HG02798 (cell line): ENCODE results near the gene PDXP.
A peak's percentile ranks its signal among the peaks of the same experiment; 100 is the strongest.
"Not testable (repeated sequence)": the region's sequence is repeated elsewhere in the genome, so short reads cannot be mapped to it uniquely, and the experiment has no call there.

ENCODE experiments used
- ATAC-seq: cut with Tn5 transposase; IDR thresholded peaks from one replicate; pipeline ENCODE4 v1.9.1; 2021; ENCODE audit warnings: mild to moderate bottlenecking; ENCODE audit not compliant: unreplicated experiment, poor library complexity

Gene PDXP

DNA sequence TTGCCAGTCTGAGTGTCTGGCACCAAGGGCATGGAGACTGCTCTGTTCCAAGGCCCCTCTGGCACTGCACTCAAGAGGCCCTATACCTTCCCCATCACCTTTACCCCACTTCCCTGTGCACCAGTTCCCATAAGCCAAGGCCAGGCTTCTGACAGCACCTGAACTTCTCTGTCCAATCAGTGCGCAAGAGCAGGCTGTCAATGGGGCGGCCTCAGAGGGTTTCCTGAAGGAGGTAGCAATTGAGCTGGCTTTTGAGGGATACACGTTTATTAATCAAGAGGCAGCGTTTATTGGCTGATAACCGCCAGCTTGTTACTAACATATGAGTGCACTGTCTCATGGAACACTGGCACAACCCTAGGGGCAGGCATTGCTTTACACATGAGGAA is 17.0 kb upstream of the PDXP start:
- ATAC-seq = no peak

DNA sequence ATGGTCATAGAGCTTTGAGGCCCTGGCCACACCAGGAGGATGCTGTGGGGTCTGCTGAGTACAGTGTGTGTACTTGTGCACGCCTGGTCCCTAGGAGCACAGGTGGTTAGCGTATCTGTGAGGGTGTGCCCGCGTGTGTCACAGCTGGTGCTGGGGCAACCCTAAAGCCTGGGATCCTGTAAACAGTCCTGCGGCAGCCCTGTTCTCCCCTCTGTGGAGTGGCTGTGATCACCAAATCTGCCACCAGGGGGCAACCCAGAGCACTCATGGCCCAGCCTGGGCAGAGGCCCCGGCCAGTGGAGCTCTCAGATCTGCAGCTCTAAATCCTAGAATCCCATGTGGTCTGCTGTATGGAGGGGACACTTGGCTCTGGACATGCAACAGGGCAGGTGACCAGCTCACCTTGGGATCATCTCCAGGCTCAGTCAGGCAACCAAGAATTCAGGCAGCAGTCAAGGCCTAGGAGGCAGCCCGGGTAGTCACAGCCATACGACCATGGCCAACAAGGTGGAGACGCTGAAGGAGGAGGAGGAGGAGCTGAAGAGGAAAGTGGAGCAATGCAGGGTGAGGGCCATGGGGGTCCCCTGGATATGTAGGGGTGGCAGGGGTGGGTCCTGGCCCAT is 15.2 kb upstream of the PDXP start:
- peak; percentile 54 for ATAC-seq

DNA sequence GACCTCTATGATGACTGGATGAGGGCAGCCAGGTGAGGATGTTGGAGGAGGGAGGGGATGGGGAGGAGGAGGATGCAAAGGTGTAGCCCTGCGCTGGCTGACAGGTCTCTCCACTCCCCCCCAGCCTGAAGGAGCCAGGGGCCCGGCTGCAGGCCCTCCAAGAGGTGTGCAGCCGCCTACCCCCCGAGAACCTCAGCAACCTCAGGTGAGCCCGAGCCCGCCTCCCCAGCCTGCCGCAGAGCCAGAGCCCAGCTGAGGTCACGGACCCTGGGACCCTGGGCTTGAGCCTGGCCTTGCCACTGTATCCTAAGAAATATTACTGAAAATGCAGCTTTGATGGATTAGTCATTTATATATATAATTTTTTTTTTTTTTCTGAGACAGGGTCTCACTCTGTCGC is 11.2 kb upstream of the PDXP start:
- ATAC-seq = no peak

DNA sequence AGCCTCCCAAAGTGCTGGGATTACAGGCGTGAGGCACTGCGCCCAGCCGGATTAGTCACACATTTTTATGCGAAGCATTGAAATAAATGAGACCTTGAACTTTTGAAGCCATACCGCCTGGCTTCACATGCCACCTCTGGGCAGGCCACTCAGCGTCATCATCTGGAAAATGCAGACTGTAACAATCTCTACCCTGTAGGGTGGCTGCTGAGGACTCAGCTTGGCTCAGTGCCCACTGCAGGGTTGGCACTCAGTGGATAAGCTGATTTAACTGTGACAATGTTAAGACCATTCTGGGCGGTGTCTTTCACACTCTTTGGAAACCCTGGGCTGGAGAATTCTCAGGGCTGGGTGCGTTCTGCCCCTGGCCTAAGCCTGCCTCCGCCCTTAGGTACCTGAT is 10.6 kb upstream of the PDXP start:
- ATAC-seq = no peak

DNA sequence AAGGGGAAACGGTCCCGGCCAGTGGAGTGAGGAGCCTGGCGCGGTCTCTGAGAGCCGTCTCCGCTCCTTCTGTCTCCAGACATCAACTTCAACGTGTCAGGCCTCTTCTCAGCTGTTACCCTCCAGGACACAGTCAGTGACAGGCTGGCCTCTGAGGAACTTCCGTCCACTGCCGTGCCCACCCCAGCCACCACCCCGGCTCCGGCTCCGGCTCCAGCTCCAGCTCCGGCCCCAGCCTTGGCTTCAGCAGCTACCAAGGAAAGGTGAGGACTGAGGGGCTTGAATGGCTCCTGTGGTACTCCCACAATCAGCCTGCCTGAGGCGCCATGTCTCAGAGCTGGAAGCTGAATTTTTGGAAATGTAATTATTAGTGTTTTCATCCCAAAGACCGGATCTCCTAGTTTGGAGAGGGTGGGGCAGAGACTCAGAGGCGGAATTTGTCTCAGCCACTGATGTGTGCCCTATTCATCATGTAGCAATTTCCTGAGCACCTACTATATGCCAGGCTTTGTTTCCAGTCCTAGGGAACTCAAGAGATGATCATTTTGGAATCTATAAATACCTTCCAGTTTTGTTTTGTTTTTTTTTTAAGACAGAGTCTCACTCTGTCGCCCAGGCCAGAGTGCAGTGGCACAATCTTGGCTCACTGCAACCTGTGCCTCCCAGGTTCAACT is 7.9 kb upstream of the PDXP start:
- ATAC-seq = no peak

DNA sequence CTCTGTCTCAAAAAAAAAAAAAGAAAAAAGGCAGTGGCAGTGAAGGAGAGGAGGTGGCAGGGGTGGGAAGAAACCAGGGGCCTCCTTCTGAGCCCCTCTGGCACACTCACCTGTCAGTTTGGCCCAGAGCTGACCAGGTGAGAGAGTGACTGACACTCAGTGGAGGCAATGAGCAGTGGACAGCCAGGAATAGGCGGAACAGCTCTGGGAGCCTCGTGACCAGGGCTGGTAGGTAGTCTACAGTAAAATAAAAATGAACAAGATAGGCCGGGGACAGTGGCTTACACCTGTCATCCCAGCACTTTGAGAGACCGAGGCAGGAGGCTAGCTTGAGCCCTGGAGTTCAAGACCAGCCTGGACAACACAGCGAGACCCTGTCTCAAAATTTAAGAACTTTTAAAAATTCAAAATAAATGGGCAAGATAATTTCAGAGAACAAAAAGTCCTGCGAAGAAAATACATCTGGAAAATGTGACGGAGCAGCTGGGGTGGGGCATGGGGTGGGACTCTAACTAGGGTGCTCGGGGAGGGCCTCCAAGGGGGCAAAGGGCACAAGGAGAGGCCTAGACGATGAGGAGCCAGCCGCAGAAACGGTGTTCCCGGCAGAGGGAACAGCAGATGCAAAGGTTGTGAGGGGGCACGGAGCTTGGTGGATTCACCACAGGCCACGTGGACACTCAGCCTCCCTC is 3.8 kb upstream of the PDXP start:
- ATAC-seq = no peak

DNA sequence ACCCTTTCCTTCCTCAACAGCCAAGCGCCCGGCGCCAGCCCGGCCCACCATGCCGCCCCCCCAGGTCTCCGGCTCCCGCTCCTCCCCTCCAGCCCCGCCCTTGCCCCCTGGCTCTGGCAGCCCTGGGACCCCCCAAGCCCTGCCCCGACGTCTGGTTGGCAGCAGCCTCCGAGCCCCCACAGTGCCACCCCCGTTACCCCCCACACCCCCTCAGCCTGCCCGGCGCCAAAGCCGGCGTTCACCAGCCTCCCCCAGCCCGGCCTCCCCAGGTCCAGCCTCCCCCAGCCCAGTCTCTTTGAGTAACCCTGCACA is 3.3 kb upstream of the PDXP start:
- no peak for ATAC-seq

DNA sequence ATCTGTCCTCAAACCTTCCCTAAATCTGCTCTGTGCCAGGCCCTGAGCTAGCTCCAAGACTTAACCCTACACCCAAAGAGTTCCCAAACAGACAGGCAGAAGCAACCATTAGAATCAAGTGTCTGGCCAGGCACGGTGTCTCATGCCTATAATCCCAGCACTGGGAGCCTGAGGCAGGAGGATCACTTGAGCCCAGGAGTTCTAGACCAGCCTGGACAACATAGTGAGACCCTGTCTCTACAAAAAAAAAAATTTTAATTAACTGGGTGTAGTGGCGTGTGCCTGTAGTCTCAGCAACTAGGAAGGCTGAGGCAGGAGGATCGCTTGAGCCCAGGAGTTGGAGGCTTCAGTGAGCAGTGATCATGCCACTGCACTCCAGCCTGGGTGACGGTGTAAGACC is 1.9 kb upstream of the PDXP start:
- ATAC-seq = not testable (repeated sequence)

DNA sequence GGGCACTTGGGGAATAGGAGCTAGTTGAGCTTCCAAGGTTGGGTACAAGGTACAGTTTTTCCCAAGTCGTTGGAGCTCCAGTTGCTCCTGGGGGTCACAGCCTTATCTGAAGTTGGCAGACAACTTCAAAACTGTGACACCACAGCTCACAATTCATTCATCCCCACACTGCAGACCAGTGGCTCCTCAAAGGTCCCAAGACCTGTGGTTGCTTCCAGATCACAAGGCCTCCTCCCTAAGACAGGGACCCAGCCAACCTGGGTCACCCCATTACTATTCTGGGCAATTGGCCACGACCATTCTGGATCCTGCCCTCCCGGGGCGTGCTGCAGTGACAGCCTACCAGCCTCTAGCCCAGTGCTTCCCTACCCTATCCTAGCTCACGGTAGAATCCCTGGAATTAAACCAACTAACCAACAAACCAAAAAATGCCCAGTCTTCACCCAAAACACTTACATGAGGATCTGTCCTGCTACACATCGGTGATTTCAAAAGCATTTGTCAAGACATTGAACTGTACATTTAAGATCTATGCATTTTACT is 862 bp upstream of the PDXP start:
- no peak for ATAC-seq

DNA sequence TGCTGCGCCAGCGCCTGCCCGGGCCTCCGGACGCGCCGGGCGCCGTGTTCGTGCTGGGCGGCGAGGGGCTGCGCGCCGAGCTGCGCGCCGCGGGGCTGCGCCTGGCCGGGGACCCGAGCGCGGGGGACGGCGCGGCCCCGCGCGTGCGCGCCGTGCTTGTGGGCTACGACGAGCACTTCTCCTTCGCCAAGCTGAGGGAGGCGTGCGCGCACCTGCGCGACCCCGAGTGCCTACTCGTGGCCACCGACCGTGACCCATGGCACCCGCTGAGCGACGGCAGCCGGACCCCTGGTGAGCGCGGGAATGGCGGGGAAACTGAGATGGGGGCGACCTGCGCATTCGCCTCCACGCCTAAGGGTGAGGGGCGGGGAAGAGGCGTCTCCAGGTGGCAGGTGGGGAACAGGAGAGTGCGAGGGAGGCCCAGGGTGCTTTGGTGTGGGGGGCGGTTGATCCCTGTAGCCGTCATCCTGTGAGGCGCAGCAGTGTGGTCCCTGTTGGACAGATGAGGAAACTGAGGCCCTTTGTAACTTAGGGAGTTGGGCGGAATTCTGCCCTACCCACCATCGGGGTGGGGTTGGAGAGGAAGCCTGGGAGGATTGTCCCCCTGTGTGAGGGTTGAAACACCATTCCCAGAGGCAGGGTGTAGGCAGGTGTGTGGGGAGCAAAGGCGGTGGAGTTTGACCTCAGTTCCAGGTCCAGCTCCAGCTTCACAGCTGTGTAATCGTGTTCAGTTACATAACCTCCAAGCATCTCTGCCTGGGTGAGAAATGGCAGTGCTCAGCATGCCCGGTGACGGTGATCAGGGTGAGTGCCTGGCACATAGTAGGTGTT is 758 bp downstream of the PDXP start:
- ATAC-seq = peak; percentile 12

DNA sequence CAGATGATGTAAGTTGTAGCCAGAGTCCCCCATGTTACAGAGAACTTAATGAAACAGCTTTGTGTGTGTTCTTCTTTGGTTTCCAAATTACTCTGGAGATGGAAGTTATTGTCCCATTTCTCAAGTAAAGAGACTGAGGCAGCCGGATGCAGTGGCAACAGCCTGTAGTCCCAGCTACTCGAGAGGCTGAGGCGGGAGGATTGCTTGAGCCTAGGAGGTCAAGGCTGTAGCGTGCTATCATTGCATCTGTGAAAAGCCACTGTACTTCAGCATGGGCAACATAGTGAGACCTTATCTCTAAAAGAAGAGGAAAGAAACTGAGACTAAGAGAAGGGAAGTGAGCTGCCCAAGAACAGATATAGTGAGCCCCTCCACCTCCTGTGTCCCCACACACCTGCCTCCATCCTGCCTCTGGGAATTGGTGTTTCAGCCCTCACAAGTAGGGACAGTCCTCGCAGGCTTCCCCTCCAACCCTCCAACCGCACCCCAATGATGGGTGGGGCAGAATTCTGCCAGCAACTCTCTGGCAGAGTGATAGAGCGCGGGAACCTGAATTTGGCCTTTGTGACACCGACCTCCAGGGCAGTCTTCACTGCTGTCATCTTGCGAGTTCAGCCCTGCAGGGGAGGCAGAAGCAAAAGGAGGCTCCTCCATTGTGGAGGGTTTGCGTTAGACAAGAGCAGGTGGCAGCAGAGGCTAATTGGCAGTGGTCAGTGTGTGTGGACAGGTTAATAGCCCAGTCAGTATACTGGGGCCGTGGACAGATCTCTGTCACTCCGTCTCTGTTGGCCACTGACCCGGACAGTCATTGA is 1.6 kb downstream of the PDXP start:
- no peak for ATAC-seq

DNA sequence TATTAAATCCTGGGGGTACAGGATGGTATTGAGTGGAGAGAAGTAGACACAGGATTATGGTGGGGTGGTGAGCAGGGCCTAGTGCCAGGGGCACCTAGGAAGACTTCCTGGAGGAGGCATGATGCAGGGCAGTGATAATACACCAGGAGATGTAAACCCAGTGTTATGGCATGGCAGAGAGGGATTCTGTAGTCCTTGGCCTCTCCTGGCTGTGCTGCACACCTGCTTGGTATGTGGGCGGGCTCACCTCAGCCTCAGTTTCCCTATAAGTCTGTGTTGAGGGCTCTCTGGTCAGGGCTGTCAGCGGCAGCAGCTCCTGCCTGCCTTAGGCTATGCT is 2.2 kb downstream of the PDXP start:
- ATAC-seq = no peak

DNA sequence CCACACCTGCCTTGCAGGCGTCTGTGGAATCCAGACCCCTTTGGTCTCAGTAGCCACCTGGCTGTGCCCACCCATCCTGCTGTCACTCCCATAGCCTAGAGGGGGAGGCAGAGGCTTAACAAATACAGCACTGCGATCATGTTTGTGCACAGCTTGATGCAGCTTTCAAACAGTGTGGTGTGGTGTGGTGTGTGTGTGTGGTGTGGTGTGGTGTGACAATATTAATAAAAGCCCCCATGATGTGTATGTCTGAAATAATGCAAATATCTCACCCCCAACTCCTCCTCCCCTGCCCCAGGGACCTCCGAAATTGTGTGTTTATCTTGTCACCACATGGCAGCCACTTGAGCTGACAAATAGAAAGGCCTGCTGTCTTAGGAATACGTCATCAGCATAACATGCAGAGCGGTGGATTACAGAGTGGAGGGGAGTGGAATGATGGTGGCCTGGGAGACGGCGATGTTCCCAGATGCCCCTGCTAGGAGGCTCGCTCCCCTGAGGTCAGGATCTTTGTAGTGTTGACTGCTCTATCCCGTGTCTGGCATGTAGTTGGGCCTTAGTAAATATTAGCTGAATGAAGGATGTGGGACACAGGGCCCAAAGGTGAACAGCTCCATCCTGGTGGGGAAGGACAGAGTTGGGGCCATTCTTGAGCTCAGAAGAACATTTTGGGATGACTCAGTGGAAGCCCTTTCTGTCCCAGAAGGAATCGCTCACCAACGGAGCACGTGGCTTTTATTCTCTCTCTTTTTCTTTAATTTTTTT is 2.8 kb downstream of the PDXP start:
- ATAC-seq = no peak

DNA sequence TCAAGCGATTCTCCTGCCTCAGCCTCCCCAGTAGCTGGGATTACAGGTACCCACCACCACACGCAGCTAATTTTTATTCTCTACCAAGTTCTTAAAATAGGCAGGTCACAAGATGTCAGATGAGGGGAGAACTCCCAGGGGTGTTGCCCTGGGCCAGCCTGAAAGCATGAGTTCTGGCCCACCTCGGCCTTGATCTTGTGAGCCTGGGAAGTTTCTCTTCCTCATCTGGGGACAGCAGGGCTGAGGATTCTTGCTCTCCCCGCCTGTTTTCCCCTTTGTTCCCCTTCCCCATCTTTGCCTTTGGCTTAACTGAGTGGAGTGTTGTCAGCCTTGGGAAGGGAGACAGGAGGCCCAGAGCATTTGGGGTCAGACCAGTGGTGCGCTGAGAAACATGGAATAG is 3.5 kb downstream of the PDXP start:
- no peak for ATAC-seq

DNA sequence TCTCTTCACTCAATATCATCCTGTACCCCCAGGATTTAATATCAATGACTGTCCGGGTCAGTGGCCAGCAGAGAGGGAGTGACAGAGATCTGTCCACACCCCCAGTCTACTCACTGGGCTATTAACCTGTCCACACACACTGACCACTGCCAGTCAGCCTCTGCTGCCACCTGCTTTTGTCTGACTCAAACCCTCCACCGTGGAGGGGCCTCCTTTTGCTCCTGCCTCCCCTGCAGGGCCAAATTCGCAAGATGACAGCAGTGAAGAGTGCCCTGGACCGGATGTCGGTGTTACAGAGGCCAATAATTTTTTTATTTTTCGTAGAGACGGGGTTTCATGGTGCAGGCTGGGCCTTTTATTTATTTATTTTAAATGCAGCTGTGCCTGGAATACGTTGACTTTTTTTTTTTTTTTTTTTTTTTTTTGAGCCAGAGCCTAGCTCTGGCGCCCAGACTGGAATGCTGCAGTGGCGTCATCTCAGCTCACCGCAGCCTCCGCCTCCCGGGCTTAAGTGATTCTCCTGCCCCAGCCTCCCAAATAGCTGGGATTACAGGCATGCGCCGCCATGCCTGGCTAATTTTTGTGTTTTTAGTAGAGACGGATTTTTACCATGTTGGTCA is 5.1 kb downstream of the PDXP start:
- ATAC-seq = no peak

DNA sequence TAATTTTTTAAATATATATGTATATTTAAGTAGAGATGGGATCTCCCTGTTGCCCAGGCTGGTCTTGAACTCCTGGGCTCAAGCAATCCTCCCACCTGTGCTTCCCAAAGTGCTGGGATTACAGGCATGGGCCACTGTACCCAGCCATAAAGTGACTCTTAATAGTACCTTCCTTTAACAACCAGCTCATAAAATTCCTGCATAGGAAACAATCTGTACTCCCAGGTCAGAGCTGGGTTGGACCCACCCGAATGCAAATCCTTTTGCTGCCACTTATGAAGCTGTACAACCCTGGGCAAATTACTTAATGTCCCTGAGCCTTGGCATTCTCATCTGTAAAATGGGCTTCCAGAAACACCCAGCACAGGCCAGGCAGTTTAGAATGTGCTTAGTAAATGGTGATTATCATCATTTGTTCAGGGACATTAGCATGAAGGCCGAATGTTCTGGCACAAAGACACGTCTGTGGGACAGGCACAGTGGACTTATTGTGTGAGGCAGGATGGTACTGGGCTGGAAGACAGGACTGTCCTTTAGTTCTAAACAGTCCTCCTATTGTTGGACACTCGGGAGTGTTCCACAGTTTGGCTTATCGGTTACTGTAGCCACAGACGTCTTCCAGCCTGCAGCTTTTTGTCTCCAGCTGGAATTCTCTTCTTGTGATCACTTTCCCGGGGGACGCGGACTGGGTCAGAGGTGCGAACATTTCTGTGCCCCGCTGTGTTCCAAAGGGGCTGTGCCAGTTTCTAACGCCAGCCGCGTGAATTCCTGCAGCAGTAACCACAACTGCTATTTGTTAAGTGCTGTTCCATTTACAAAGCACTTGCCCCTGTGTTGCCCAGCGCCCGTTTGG is 6.0 kb downstream of the PDXP start:
- ATAC-seq = no peak

DNA sequence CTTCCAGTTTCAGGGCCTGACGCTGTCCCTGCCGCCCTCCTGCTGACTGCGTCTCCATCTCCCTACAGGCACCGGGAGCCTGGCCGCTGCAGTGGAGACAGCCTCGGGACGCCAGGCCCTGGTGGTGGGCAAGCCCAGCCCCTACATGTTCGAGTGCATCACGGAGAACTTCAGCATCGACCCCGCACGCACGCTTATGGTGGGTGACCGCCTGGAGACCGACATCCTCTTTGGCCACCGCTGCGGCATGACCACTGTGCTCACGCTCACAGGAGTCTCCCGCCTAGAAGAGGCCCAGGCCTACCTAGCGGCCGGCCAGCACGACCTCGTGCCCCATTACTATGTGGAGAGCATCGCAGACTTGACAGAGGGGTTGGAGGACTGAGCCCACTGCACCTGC is 7.0 kb downstream of the PDXP start:
- ATAC-seq = no peak

DNA sequence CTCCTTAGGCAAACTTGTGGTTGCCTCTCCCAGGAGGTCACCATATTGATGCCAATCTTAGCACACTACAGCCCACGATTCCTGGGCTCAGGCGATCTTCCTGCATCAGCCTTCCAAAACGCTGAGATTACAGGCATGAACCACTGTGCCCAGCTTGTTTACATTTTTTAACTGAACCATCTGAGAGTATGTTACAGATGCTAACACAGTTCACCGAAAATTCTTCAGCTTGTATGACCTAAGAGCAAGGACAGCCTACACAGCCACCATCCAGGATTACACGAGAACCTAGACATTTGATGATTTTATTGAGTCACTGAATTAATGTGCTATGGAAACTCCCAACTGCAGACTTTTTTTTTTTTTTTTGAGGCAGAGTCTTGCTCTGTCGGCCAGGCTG is 11.1 kb downstream of the PDXP start:
- no peak for ATAC-seq
